CD4-positive, alpha-beta T cell treated with Interleukin-21 for 1 hour (primary cell): ENCODE measurements around the gene ZNF136.

Experiments
- DNase-seq: peaks from one replicate; pipeline ENCODE4 v3.0.0-alpha.2; 2020

Gene ZNF136

GRCh38 chr19:12162882-12163806 lies at the start of gene ZNF136:
TSS of gene ZNF136 (plus strand) at chr19:12163096. CDS start at chr19:12163204, 108 bp downstream.
- DNase-seq, result peak; percentile 94

- no peak for DNase-seq
These were observed 49.8 kb upstream of the ZNF136 start for GRCh38 chr19:12113121-12113520.

- DNase-seq, result no peak
These were observed 45.5 kb upstream of the ZNF136 start for GRCh38 chr19:12117201-12117970.

GRCh38 chr19:12126707-12127106 lies 36.2 kb upstream of the ZNF136 start:
- peak; percentile 10 for DNase-seq

GRCh38 chr19:12133069-12133468 lies 29.8 kb upstream of the ZNF136 start:
- no peak for DNase-seq

- peak; percentile 56 for DNase-seq
These were observed 25.5 kb upstream of the ZNF136 start for GRCh38 chr19:12137221-12137940.

- DNase-seq, result no peak
These were observed 23.6 kb upstream of the ZNF136 start for GRCh38 chr19:12139269-12139668.

- peak; percentile 91 for DNase-seq
These were observed 22.9 kb upstream of the ZNF136 start, which contains the start of gene ZNF20 for GRCh38 chr19:12139885-12140544. TSS of gene ZNF20 (minus strand) at chr19:12140350. CDS start at chr19:12140182, 168 bp downstream.

GRCh38 chr19:12140545-12141404 lies 22.1 kb upstream of the ZNF136 start:
- peak; percentile 86 for DNase-seq

- no peak for DNase-seq
These were observed 21.5 kb upstream of the ZNF136 start for GRCh38 chr19:12141405-12141736.

GRCh38 chr19:12145348-12145747 lies 17.5 kb upstream of the ZNF136 start:
- no peak for DNase-seq

- DNase-seq, result no peak
These were observed 7.5 kb upstream of the ZNF136 start for GRCh38 chr19:12155324-12155860.

- DNase-seq, result peak; percentile 23
These were observed 6.5 kb upstream of the ZNF136 start, which contains the start of gene ZNF625 for GRCh38 chr19:12156223-12157058. TSS of gene ZNF625 (minus strand) at chr19:12156734. CDS start at chr19:12156558, 176 bp downstream.

GRCh38 chr19:12159773-12160414 lies 3.0 kb upstream of the ZNF136 start:
- no peak for DNase-seq

GRCh38 chr19:12162513-12162881 lies 399 bp upstream of the ZNF136 start:
- DNase-seq, result no peak

- no peak for DNase-seq
These were observed 930 bp downstream of the ZNF136 start for GRCh38 chr19:12163826-12164225.

GRCh38 chr19:12166626-12167025 lies 3.7 kb downstream of the ZNF136 start:
- no peak for DNase-seq

GRCh38 chr19:12180377-12180776 lies 17.5 kb downstream of the ZNF136 start:
- DNase-seq, result no peak

GRCh38 chr19:12187625-12188024 lies 24.7 kb downstream of the ZNF136 start:
- no peak for DNase-seq
